ENCODE measurements around the gene COL16A1.

The COL16A1 gene

DNA sequence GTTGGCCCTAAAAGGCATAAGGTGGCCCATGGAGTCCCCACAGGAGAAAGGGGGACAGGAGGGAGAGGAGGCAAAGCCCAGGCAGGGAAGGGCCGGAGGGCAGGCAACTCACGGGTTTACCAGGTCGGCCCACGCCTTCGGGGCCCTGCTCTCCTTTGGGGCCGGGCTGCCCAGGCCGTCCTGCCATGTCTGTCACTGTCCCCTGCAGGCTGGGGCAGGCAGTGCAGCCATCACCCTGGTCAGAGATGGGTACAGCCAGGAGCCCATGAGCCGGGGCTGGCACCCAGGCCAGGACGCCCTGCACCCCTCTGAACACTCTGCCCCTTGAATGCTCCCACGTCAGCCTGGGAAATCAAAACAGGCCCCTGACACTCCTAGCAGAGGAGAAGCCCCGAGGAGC is 19.8 kb downstream of the COL16A1 start:
- no peak for DNase-seq

DNA sequence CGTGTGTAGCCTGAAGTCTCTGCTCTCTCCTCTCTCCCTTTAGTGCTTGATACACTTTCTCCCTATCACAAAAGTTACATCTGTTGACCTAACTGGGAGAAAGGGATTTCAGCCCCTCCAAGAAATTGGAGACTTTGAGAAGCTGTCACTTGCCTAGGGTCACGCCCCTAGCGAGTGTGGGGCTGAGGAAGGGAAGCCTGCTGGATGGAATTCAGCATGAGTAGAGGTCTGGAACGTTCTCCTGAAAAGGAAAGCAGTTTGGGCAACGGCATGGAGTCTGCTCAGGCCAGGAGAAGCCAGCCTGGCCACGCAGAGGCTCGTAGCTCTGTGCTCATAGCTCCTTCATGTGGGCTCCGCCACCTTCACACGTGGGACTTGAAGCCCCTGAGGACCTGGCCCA is 22.4 kb downstream of the COL16A1 start:
- no peak for DNase-seq

GRCh38 chr1:31679676-31680230 is 24.1 kb downstream of the COL16A1 start:
- DNase-seq, result no peak

- no peak for DNase-seq
Measured at GRCh38 chr1:31679091-31679490, 24.7 kb downstream of the COL16A1 start.

DNA sequence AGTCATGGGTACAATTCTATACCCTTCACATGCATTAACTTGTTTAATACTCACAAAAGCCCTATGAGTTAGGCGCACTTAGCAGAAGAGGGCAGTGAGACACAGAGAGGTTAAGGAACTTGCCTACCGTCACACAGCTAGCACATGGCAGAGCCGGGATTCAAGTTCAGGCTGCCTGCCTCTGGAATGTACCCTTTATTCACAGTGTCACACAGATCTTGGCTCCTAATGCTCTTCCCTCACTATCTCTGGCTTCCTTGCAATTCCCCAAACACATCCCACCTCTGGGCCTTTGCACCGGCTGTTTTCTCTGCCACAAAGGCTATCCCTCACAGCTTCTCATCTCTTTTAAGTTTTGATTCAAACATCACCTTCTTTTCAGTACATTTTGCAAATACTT is 25.1 kb downstream of the COL16A1 start:
- no peak for DNase-seq

GRCh38 chr1:31677949-31678348 is 25.9 kb downstream of the COL16A1 start:
- no peak for DNase-seq

DNA sequence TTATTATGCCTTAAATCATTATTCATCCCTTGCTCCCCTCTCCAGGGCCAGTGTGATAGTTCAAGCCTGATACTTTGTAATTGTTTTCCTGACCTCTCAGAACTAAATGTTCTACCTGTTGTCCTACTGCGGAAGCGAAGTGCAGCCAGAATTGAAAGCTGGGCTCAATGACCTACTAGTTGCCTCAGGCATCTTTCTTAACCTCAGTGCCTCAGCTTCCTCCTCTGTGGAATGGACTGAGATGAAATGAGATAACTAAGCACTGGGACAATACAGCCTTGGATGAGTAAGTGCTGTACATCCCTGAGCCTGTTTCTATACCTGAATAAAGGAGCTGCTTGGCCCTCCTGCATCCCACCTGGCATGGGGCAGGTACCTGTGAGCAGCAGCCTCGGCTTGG is 26.4 kb downstream of the COL16A1 start:
- DNase-seq, result no peak

DNA sequence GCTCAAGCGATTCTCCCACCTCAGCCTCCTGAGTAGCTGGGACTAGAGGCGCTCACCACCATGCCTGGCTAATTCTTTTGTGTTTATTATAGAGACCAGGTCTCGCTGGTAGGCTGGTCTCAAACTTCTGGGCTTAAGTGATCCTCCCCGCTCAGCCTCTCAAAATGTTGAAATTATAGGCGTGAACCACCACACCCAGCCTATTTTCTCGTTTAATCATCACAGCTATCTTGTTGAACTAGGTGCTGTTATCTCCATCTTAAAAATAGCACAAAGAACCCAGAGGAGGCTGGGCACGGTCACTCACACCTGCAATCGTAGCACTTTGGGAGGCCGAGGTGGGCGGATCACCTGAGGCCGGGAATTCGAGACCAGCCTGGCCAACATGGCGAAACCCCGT is 28.1 kb downstream of the COL16A1 start:
- DNase-seq, result no peak

DNA sequence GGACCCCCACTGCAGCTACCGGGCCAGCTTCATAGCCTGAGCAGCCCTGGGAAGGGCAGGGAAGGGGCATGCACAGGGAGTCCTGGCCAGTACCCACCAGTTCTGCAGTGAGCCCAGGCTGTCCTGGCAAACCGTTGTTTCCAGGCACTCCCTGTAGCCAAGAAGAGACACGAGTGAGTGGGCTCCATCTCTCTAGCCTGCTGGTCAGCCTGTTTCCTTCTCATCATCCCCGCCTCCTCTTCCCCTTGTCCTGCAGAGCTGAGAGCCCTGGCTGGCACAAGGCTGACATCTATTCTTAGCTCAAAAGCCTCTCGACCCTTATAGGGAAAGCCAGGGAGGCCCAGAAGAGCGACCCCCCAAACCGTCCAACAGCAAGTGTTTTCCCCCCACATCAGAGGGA is 28.7 kb downstream of the COL16A1 start:
- no peak for DNase-seq

GRCh38 chr1:31674626-31675025 is 29.2 kb downstream of the COL16A1 start:
- no peak for DNase-seq

DNA sequence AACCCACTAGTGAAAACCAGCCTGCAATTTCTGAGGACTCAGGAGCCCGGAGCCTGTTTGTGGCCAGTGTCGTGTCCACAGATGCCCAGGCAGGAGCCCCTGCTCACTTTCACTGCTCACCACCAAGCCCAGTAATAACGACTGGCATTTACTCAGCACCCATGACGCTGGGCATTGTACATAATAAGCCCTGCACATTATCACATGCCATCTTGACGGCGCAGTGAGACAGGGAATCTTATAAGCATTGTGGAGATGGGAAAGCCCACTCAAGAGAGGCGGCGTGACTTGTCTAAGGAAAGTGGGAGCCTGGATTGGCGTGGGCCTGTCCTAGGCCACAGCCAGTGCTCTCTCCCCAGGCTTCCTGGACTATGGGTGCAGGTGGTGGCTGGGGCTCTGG is 30.4 kb downstream of the COL16A1 start:
- DNase-seq, result no peak

GRCh38 chr1:31672986-31673385 is 30.8 kb downstream of the COL16A1 start:
- DNase-seq, result no peak

DNA sequence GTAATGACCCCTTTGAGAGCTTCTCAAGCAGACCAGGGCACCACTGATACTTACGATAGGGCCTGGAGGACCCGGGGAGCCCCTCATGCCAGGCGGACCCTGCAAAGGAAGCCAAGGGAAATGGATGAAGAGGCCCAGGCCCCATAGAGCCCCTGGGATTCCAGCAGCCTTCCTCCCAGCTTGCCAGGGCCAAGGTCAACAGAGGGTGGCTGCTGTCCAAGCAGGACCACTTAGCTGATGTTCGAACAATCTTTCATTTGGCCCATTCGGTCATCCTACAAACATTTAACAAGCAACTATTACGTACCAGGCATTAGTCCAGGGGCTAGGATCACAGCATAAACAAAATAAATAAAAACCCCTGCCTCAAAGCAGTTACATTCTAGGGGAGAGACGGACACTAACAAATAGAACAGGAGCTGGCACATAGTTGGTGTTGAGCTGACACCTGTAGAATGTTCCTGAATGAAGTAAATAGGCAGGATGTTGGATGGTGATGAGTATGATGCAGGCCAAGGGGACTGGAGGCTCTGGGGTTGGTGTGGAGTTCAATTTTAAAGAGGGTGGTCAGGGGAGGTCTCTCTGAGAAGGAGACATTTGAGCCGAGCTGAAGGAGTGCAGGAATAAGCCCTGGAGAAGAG is 32.1 kb downstream of the COL16A1 start:
- no peak for DNase-seq

DNA sequence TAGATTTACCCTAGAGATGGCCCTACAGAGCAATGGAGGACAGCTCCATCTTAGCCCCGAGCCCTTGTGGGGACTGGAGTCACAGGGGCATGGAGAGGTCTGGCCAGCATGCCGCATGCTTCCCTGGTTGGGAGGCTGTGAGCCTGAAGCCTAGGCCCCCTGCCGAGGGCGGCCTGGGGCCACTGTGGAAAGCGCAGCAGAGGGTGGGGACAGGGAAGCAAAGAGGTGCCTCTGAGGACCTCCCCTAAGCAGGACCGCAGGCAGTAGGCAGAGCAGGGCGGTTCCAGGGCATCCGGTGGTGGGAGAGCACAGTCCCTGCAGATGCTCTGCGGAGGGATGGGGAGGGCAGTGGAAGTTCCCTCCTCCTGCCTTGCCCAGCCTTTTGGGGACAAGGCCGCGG is 32.7 kb downstream of the COL16A1 start:
- no peak for DNase-seq

- no peak for DNase-seq
Measured at GRCh38 chr1:31670593-31670964, 33.2 kb downstream of the COL16A1 start.

- DNase-seq, result peak; percentile 7
Measured at GRCh38 chr1:31669786-31670592, 33.8 kb downstream of the COL16A1 start.

DNA sequence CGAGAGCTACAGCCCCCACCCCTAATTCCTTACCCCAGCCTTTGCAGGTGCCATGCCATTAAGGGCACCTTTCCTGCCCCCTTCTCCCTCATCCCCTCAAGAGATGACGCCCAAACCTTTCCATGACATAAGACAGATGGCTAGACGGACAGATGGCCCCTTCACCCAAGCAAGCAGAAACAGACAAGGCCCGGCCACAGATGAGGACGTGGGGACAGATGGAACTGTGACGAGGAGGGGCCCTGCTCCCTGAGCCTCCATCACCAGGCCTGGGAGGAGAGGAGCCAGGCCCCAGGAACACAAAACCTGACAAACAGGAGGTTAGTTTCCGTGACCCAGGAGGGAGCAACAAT is 34.4 kb downstream of the COL16A1 start:
- no peak for DNase-seq

DNA sequence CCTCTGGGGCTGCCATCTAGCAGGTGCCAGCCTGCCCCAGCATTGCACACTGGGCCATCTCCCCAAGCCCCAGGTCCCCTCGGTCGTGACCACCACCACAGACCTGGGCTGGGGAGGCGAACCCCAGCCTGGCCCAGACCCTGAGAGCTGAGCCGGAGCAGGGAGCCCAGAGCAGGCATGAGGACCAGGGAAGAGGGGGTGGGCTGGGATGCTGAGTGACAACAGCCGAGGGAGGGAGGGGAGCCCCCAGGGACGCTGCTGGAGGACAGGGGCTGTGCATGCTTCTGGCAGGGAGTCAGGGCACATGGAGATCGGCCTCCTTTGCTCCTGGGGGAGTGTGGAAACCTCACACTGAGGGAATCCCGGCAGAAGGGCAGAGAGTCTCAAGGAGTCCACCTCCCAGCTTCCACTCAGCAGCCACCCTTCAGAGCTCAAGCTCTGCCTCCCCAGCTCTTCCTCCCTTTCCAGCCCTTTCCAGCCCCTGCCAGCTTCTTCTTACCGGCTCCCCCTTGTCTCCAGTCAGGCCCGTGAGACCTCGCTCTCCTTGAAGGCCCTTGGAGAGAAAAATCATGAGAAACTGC is 35.4 kb downstream of the COL16A1 start:
- DNase-seq, result no peak

- no peak for DNase-seq
Measured at GRCh38 chr1:31667065-31667785, 36.6 kb downstream of the COL16A1 start.

- no peak for DNase-seq
Measured at GRCh38 chr1:31666263-31666963, 37.4 kb downstream of the COL16A1 start.

GRCh38 chr1:31665234-31665878 is 38.5 kb downstream of the COL16A1 start:
- no peak for DNase-seq

DNA sequence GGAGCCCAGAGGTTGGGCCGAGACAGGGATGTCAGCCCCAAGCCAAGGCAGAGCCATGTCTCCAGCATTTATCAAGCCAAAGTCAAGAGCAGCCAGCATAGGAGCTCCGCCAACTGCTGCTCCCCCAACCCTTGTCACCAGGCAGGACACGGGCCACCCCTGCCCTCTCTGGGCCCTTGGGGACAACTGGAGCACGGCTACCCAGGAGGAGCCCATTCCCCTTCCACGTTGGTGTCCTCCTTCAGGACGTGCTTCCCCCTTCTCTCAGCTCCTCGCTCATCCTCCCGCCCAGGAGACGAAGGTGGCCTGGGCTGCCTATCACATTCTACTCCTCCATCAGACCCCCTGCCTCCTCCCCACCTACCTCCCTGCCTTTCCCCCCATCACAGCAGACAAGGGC is 39.3 kb downstream of the COL16A1 start:
- no peak for DNase-seq
